GM21447 (cell line): ENCODE results near the gene PAX8.

Source experiments
- ATAC-seq: cut with Tn5 transposase; IDR thresholded peaks from one replicate; pipeline ENCODE4 v1.9.1; 2021; ENCODE audit not compliant: unreplicated experiment

The PAX8 gene

GRCh38 chr2:113224647-113225236 is 54.0 kb downstream of the PAX8 start:
- no peak for ATAC-seq

GRCh38 chr2:113223813-113224212 is 54.9 kb downstream of the PAX8 start:
- ATAC-seq = no peak

- no peak for ATAC-seq
Measured at GRCh38 chr2:113221846-113222245, 56.9 kb downstream of the PAX8 start.

- no peak for ATAC-seq
Measured at GRCh38 chr2:113220970-113221708, 57.6 kb downstream of the PAX8 start.

GRCh38 chr2:113219889-113220641 is 58.7 kb downstream of the PAX8 start:
- ATAC-seq = no peak

- ATAC-seq = no peak
Measured at GRCh38 chr2:113219525-113219888, 59.2 kb downstream of the PAX8 start.

- no peak for ATAC-seq
Measured at GRCh38 chr2:113219092-113219441, 59.7 kb downstream of the PAX8 start.

GRCh38 chr2:113218283-113219091 is 60.2 kb downstream of the PAX8 start:
- ATAC-seq = no peak

- no peak for ATAC-seq
Measured at GRCh38 chr2:113217455-113218282, 61.1 kb downstream of the PAX8 start.

GRCh38 chr2:113216891-113217454 is 61.7 kb downstream of the PAX8 start:
- no peak for ATAC-seq

GRCh38 chr2:113216321-113216720 is 62.4 kb downstream of the PAX8 start:
- no peak for ATAC-seq

- ATAC-seq = no peak
Measured at GRCh38 chr2:113215056-113215455, 63.7 kb downstream of the PAX8 start.

GRCh38 chr2:113214141-113214540 is 64.6 kb downstream of the PAX8 start:
- ATAC-seq = no peak

GRCh38 chr2:113213061-113213930 is 65.4 kb downstream of the PAX8 start:
- no peak for ATAC-seq

- no peak for ATAC-seq
Measured at GRCh38 chr2:113212245-113213060, 66.3 kb downstream of the PAX8 start.

- ATAC-seq = no peak
Measured at GRCh38 chr2:113211226-113212105, 67.3 kb downstream of the PAX8 start.

- no peak for ATAC-seq
Measured at GRCh38 chr2:113209646-113210171, 69.0 kb downstream of the PAX8 start.
